Neuronal stem cell (in vitro differentiated cells): ENCODE data around the gene CYSRT1.
A peak's percentile ranks its signal among the peaks of the same experiment; 100 is the strongest.

Source experiments
- DNase-seq: peaks from one replicate; pipeline ENCODE4 v3.0.0-alpha.2; 2013; ENCODE audit warnings: low spot score
- H2AFZ ChIP-seq: one replicate; pipeline ENCODE4 v1.6.1; 2013; ENCODE audit warnings: mild to moderate bottlenecking, low read length, inconsistent platforms
- H2AK5ac ChIP-seq: 2 replicates; pipeline ENCODE4 v1.6.1; 2013; ENCODE audit warnings: low read depth, mild to moderate bottlenecking, inconsistent platforms, low read length, moderate library complexity, mixed read lengths
- H2BK120ac ChIP-seq: 2 replicates; pipeline ENCODE4 v1.6.1; 2013; ENCODE audit warnings: low read depth, mild to moderate bottlenecking, inconsistent platforms, low read length, moderate library complexity, mixed read lengths
- H2BK12ac ChIP-seq: one replicate; pipeline ENCODE4 v1.6.1; 2013; ENCODE audit warnings: low read length, inconsistent platforms
- H2BK15ac ChIP-seq: 2 replicates; pipeline ENCODE4 v1.6.1; 2013; ENCODE audit warnings: mild to moderate bottlenecking, low read length, inconsistent platforms, mixed read lengths
- H2BK5ac ChIP-seq: one replicate; pipeline ENCODE4 v1.6.1; 2013; ENCODE audit warnings: inconsistent platforms, mild to moderate bottlenecking, low read length, moderate library complexity
- H3K14ac ChIP-seq: one replicate; pipeline ENCODE4 v1.6.1; 2013; ENCODE audit warnings: low read length, inconsistent platforms
- H3K18ac ChIP-seq: 2 replicates; pipeline ENCODE4 v1.6.1; 2013; ENCODE audit warnings: low read length, inconsistent platforms
- H3K23ac ChIP-seq: 2 replicates; pipeline ENCODE4 v1.6.1; 2013; ENCODE audit warnings: low read depth, mild to moderate bottlenecking, mixed read lengths, low read length, inconsistent platforms; ENCODE audit not compliant: poor library complexity
- H3K27ac ChIP-seq: replicated peaks from 3 replicates; pipeline ENCODE4 v1.5.1; 2013; ENCODE audit warnings: low read length, inconsistent platforms
- H3K27me3 ChIP-seq, 3 experiments: 2 replicates each; pipeline ENCODE4 v1.6.1; 2013; ENCODE audit warnings: low read length in 3 of 3, mild to moderate bottlenecking in 2 of 3, inconsistent platforms in 1 of 3, low read depth in 1 of 3, mixed read lengths in 1 of 3, moderate library complexity in 1 of 3; ENCODE audit not compliant: control insufficient read depth in 3 of 3, insufficient read depth in 3 of 3
- H3K36me3 ChIP-seq, 2 donors: replicated peaks in 1 of 2; 2 replicates each; pipeline ENCODE4 v1.6.1; 2013; ENCODE audit warnings: low read length in 2 of 2; ENCODE audit not compliant: control insufficient read depth in 2 of 2, insufficient read depth in 2 of 2
- H3K4ac ChIP-seq: 2 replicates; pipeline ENCODE4 v1.6.1; 2013; ENCODE audit warnings: inconsistent platforms, mild to moderate bottlenecking, low read length, moderate library complexity
- H3K4me1 ChIP-seq, 2 donors: 1 replicate in 1 of 2; 2 replicates in 1 of 2; pipeline ENCODE4 v1.6.1; 2013; ENCODE audit warnings: low read length in 2 of 2, low read depth in 1 of 2; ENCODE audit not compliant: control insufficient read depth in 2 of 2, insufficient read depth in 1 of 2
- H3K4me2 ChIP-seq: one replicate; pipeline ENCODE4 v1.6.1; 2013; ENCODE audit warnings: mild to moderate bottlenecking, low read length, inconsistent platforms; ENCODE audit not compliant: insufficient read depth, poor library complexity, severe bottlenecking
- H3K4me3 ChIP-seq, 2 donors: 2 replicates each; pipeline ENCODE4 v1.5.1; 2013; ENCODE audit warnings: low read length in 2 of 2, mild to moderate bottlenecking in 2 of 2, inconsistent platforms in 1 of 2, moderate library complexity in 1 of 2
- H3K79me1 ChIP-seq: one replicate; pipeline ENCODE4 v1.6.1; 2013; ENCODE audit warnings: low read depth, mild to moderate bottlenecking, inconsistent platforms, low read length, moderate library complexity
- H3K9ac ChIP-seq: one replicate; pipeline ENCODE4 v1.6.1; 2013; ENCODE audit warnings: mild to moderate bottlenecking, low read depth, low read length, inconsistent platforms; ENCODE audit not compliant: poor library complexity
- H3K9me3 ChIP-seq, 2 donors: replicated peaks in 1 of 2; 2 replicates each; pipeline versions ENCODE3 to v1.6.1; 2013; ENCODE audit warnings: low read length in 2 of 2, mild to moderate bottlenecking in 2 of 2, inconsistent platforms in 1 of 2, low read depth in 1 of 2, mixed read lengths in 1 of 2, moderate library complexity in 1 of 2; ENCODE audit not compliant: control insufficient read depth in 2 of 2, insufficient read depth in 1 of 2
- H4K8ac ChIP-seq: one replicate; pipeline ENCODE4 v1.6.1; 2013; ENCODE audit warnings: low read depth, mild to moderate bottlenecking, inconsistent platforms, low read length, moderate library complexity
- H4K91ac ChIP-seq: one replicate; pipeline ENCODE4 v1.6.1; 2013; ENCODE audit warnings: low read length, low read depth, mild to moderate bottlenecking, inconsistent platforms; ENCODE audit not compliant: poor library complexity
- WGBS, 2 donors: extraction: QIAGEN DNeasy Blood & Tissue Kit; methylation state at CpG; one replicate each; pipeline ENCODE4 v1.1.7; 2013; ENCODE audit warnings: missing lambda C conversion rate in 2 of 2, mixed read lengths in 1 of 2; ENCODE audit not compliant: insufficient read length in 2 of 2, insufficient replicate concordance in 1 of 2; ENCODE audit errors: extremely low coverage in 2 of 2; 5-methylcytosine and 5-hydroxymethylcytosine counted together

The CYSRT1 gene

GRCh38 chr9:137247916-137248175 is 22.9 kb downstream of the CYSRT1 start:
- WGBS, 2 donors: no CpG with 5 or more reads among the region's 6 CpGs

GRCh38 chr9:137250329-137251193 is 25.6 kb downstream of the CYSRT1 start:
- peak overlapping the region; percentile 54 for H2BK15ac ChIP-seq
- H2BK12ac ChIP-seq: peak overlapping the region; percentile 60
- peak overlapping the region; percentile 43 for H4K91ac ChIP-seq
- H3K4me3 ChIP-seq: no peak overlapping the region
- H3K27me3 ChIP-seq: peaks cover 0 to 2% (median 0%) of the 10 kb centered on the region in 3 experiments
- H3K9me3 ChIP-seq: no peaks in the 10 kb centered on the region
- H3K23ac ChIP-seq: peak overlapping the region; percentile 11
- no peak overlapping the region for H3K9ac ChIP-seq
- peak overlapping the region; percentile 16 for H2BK120ac ChIP-seq
- DNase-seq: no peak
- no peak overlapping the region for H4K8ac ChIP-seq
- no peak overlapping the region for H3K27ac ChIP-seq
- no peaks in the 10 kb centered on the region for H3K36me3 ChIP-seq
- peak overlapping the region; percentile 53 for H2AK5ac ChIP-seq
- H3K4me1 ChIP-seq: peaks cover 11 to 45% of the 10 kb centered on the region in 2 donors
- WGBS, 2 donors: no CpG with 5 or more reads among the region's 18 CpGs
- H3K18ac ChIP-seq: peak overlapping the region; percentile 18
- peak overlapping the region; percentile 81 for H2AFZ ChIP-seq
- H2BK5ac ChIP-seq: no peak overlapping the region
- no peak overlapping the region for H3K4me2 ChIP-seq
- H3K14ac ChIP-seq: no peak overlapping the region
- no peak overlapping the region for H3K4ac ChIP-seq
- H3K79me1 ChIP-seq: peaks cover under 1% of the 10 kb centered on the region

More at GRCh38 chr9:137247916-137248175, 22.9 kb downstream of the CYSRT1 start:
- Histone ChIP-seq H2AFZ (no peak overlapping the region), H2BK120ac (no peak overlapping the region), H3K9ac (no peak overlapping the region), H3K79me1 (peaks cover 6% of the 10 kb centered on the region), H2AK5ac (peak overlapping the region; percentile 95), H3K18ac (peak overlapping the region; percentile 75), H3K4me1 (peaks cover 10 to 37% of the 10 kb centered on the region in 2 donors), H2BK12ac (peak overlapping the region; percentile 90), H2BK5ac (no peak overlapping the region), H3K36me3 (peaks cover 11 to 14% of the 10 kb centered on the region in 2 donors), H2BK15ac (peak overlapping the region; percentile 84), H3K9me3 (no peaks in the 10 kb centered on the region), H3K4me3 (no peak overlapping the region), H3K23ac (peak overlapping the region; percentile 11), H3K27ac (no peak overlapping the region), H4K91ac (peak overlapping the region; percentile 28), H3K14ac (no peak overlapping the region), H3K4ac (no peak overlapping the region), H3K4me2 (no peak overlapping the region), H3K27me3 (peaks cover 0 to 2% (median 0%) of the 10 kb centered on the region in 3 experiments), H4K8ac (no peak overlapping the region)
- DNase-seq: no peak

GRCh38 chr9:137251194-137251461 is 26.2 kb downstream of the CYSRT1 start, which contains the start of gene STPG3:
TSS of gene STPG3 (plus strand) at chr9:137251286. CDS start at chr9:137251287, 1 bp downstream.
- Histone ChIP-seq H2BK15ac (peak within 1 kb of the TSS; percentile 99), H2BK5ac (peak within 1 kb of the TSS; percentile 90), H2AK5ac (peak within 1 kb of the TSS; percentile 97), H3K18ac (peak within 1 kb of the TSS; percentile 85), H2AFZ (peak within 1 kb of the TSS; percentile 81), H3K23ac (peak within 1 kb of the TSS; percentile 43), H3K79me1 (peaks cover 6% of the 10 kb centered on the region), H3K27me3 (no peaks in the 10 kb centered on the region), H3K9me3 (no peaks in the 10 kb centered on the region), H2BK120ac (peak within 1 kb of the TSS; percentile 16), H3K14ac (peak within 1 kb of the TSS; percentile 89), H3K27ac (no peak within 1 kb of the TSS), H3K4me2 (no peak within 1 kb of the TSS), H3K4ac (peak within 1 kb of the TSS; percentile 37), H2BK12ac (peak within 1 kb of the TSS; percentile 84), H3K9ac (peak within 1 kb of the TSS; percentile 84), H4K8ac (peak within 1 kb of the TSS; percentile 65), H3K4me3 (no peak within 1 kb of the TSS), H4K91ac (peak within 1 kb of the TSS; percentile 95), H3K4me1 (peaks cover 16 to 51% of the 10 kb centered on the region in 2 donors), H3K36me3 (peaks cover 2% of the 10 kb centered on the region in 2 donors)
- WGBS, 2 donors: no CpG with 5 or more reads among the region's 4 CpGs
- no peak for DNase-seq

GRCh38 chr9:137251490-137252268 is 26.7 kb downstream of the CYSRT1 start:
- Histone ChIP-seq H3K36me3 (peaks cover 6 to 7% of the 10 kb centered on the region in 2 donors), H3K4me2 (no peak overlapping the region), H2BK120ac (no peak overlapping the region), H3K9ac (peak overlapping the region; percentile 84), H3K18ac (peak overlapping the region; percentile 85), H3K23ac (peak overlapping the region; percentile 43), H3K27me3 (no peaks in the 10 kb centered on the region), H3K79me1 (peaks cover 12% of the 10 kb centered on the region), H3K4ac (peak overlapping the region; percentile 37), H2BK12ac (peak overlapping the region; percentile 84), H4K91ac (peak overlapping the region; percentile 95), H4K8ac (peak overlapping the region; percentile 65), H3K14ac (peak overlapping the region; percentile 89), H2BK15ac (peak overlapping the region; percentile 99), H2AFZ (peak overlapping the region; percentile 81), H3K4me1 (peaks cover 19 to 57% of the 10 kb centered on the region in 2 donors), H3K27ac (no peak overlapping the region), H2AK5ac (peak overlapping the region; percentile 97), H3K9me3 (no peaks in the 10 kb centered on the region), H2BK5ac (peak overlapping the region; percentile 90), H3K4me3 (no peak overlapping the region)
- DNase-seq: no peak
- no CpG with 5 or more reads among the region's 22 CpGs for WGBS, 2 donors
